Measurements from ENCODE around the gene ANTXRL. TPM values are rescaled to one million over a fixed set of nuclear protein-coding genes. Genes with fewer than 3 reads are reported as not detected.
"Not testable (repeated sequence)": the region's sequence is repeated elsewhere in the genome, so short reads cannot be mapped to it uniquely, and the experiment has no call there.

ANTXRL gene
- total and polyA plus RNA-seq, 5 donors = 0.51 to 0.68 TPM; not detected in 3

GRCh38 chr10:46326066-46326465, 39.3 kb downstream of the ANTXRL start:
- no peak for ATAC-seq
- WGBS = 50% methylated on average over 1 of the region's 1 CpG
- Histone ChIP-seq H3K9me3 (ENCODE audit: control insufficient read depth, low read length) (no peaks in the 10 kb centered on the region), H3K4me3 (ENCODE audit: low read length) (no peak overlapping the region), H3K4me1 (ENCODE audit: control insufficient read depth, insufficient read depth, low read length) (no peaks in the 10 kb centered on the region), H3K27me3 (ENCODE audit: control insufficient read depth, insufficient read depth) (no peaks in the 10 kb centered on the region), H3K27ac (ENCODE audit: low read length) (no peak overlapping the region)
- intact Hi-C loops (cut with DNase I) = loop anchor here in 2 of 4 donors (5.0 to 10.0 kb wide), 2 partner anchors 99 to 101 kb away; no protein-coding TSS in a partner anchor
- DNase-seq = no peak

GRCh38 chr10:46326971-46327370, 40.2 kb downstream of the ANTXRL start:
- ATAC-seq = no peak
- no peak overlapping the region for H3K4me3 ChIP-seq (ENCODE audit: low read length)
- no peaks in the 10 kb centered on the region for H3K4me1 ChIP-seq (ENCODE audit: control insufficient read depth, insufficient read depth, low read length)
- H3K9me3 ChIP-seq (ENCODE audit: control insufficient read depth, low read length) = no peaks in the 10 kb centered on the region
- H3K27ac ChIP-seq (ENCODE audit: low read length) = no peak overlapping the region
- intact Hi-C loops (cut with DNase I) = loop anchor here in 2 of 4 donors (5.0 to 10.0 kb wide), 2 partner anchors 100 to 102 kb away; no protein-coding TSS in a partner anchor
- no peaks in the 10 kb centered on the region for H3K27me3 ChIP-seq (ENCODE audit: control insufficient read depth, insufficient read depth)
- 97% methylated on average over 4 of the region's 4 CpGs for WGBS
- no peak for DNase-seq

- intact Hi-C loops (cut with DNase I) = loop anchor here in 2 of 4 donors (5.0 to 10.0 kb wide), 2 partner anchors 100 to 103 kb away; no protein-coding TSS in a partner anchor
- no peaks in the 10 kb centered on the region for H3K4me1 ChIP-seq (ENCODE audit: control insufficient read depth, insufficient read depth, low read length)
- no peak for DNase-seq
- WGBS = 85% methylated on average over 5 of the region's 5 CpGs
- no peak overlapping the region for H3K4me3 ChIP-seq (ENCODE audit: low read length)
- H3K9me3 ChIP-seq (ENCODE audit: control insufficient read depth, low read length) = no peaks in the 10 kb centered on the region
- no peak overlapping the region for H3K27ac ChIP-seq (ENCODE audit: low read length)
- ATAC-seq = no peak
- no peaks in the 10 kb centered on the region for H3K27me3 ChIP-seq (ENCODE audit: control insufficient read depth, insufficient read depth)
Observed at GRCh38 chr10:46327685-46328084, 40.9 kb downstream of the ANTXRL start.

GRCh38 chr10:46328853-46329689, 42.3 kb downstream of the ANTXRL start:
- WGBS = 79% methylated on average over 9 of the region's 9 CpGs
- H3K9me3 ChIP-seq (ENCODE audit: control insufficient read depth, low read length) = no peaks in the 10 kb centered on the region
- H3K27me3 ChIP-seq (ENCODE audit: control insufficient read depth, insufficient read depth) = no peaks in the 10 kb centered on the region
- no peaks in the 10 kb centered on the region for H3K4me1 ChIP-seq (ENCODE audit: control insufficient read depth, insufficient read depth, low read length)
- H3K27ac ChIP-seq (ENCODE audit: low read length) = no peak overlapping the region
- intact Hi-C loops (cut with DNase I) = loop anchor here in 2 of 4 donors (5.0 to 10.0 kb wide), 2 partner anchors 102 to 104 kb away; no protein-coding TSS in a partner anchor
- no peak overlapping the region for H3K4me3 ChIP-seq (ENCODE audit: low read length)
- DNase-seq (peak in 1 of 3 donors; percentile 40), ATAC-seq (no peak)

- no peak overlapping the region for H3K27ac ChIP-seq (ENCODE audit: low read length)
- ATAC-seq = no peak
- peak in 1 of 3 donors; percentile 27 for DNase-seq
- no peaks in the 10 kb centered on the region for H3K9me3 ChIP-seq (ENCODE audit: control insufficient read depth, low read length)
- H3K27me3 ChIP-seq (ENCODE audit: control insufficient read depth, insufficient read depth) = no peaks in the 10 kb centered on the region
- H3K4me3 ChIP-seq (ENCODE audit: low read length) = no peak overlapping the region
- 73% methylated on average over 8 of the region's 8 CpGs for WGBS
- intact Hi-C loops (cut with DNase I) = loop anchor here in 2 of 4 donors (5.0 to 10.0 kb wide), 2 partner anchors 102 to 105 kb away; no protein-coding TSS in a partner anchor
- no peaks in the 10 kb centered on the region for H3K4me1 ChIP-seq (ENCODE audit: control insufficient read depth, insufficient read depth, low read length)
Observed at GRCh38 chr10:46329690-46330016, 42.9 kb downstream of the ANTXRL start.

- Histone ChIP-seq H3K9me3 (ENCODE audit: control insufficient read depth, low read length) (no peaks in the 10 kb centered on the region), H3K4me3 (ENCODE audit: low read length) (no peak overlapping the region), H3K27me3 (ENCODE audit: control insufficient read depth, insufficient read depth) (no peaks in the 10 kb centered on the region), H3K4me1 (ENCODE audit: control insufficient read depth, insufficient read depth, low read length) (no peaks in the 10 kb centered on the region), H3K27ac (ENCODE audit: low read length) (no peak overlapping the region)
- ATAC-seq (no peak), DNase-seq (peak in 1 of 3 donors; percentile 22)
- intact Hi-C loops (cut with DNase I) = no loop called here
- 76% methylated on average over 3 of the region's 3 CpGs for WGBS
Observed at GRCh38 chr10:46330894-46331293, 44.1 kb downstream of the ANTXRL start.

- H3K27me3 ChIP-seq (ENCODE audit: control insufficient read depth, insufficient read depth); H3K9me3 ChIP-seq (ENCODE audit: control insufficient read depth, low read length); DNase-seq; intact Hi-C loops (cut with DNase I); H3K27ac ChIP-seq (ENCODE audit: low read length); ATAC-seq; H3K4me3 ChIP-seq (ENCODE audit: low read length); H3K4me1 ChIP-seq (ENCODE audit: control insufficient read depth, insufficient read depth, low read length): not testable (repeated sequence)
- WGBS = 62% methylated on average over 3 of the region's 4 CpGs
Observed at GRCh38 chr10:46365484-46365883, 78.7 kb downstream of the ANTXRL start.

GRCh38 chr10:46367209-46367608, 80.4 kb downstream of the ANTXRL start:
- H3K4me3 ChIP-seq (ENCODE audit: low read length); intact Hi-C loops (cut with DNase I); ATAC-seq; H3K9me3 ChIP-seq (ENCODE audit: control insufficient read depth, low read length); H3K27me3 ChIP-seq (ENCODE audit: control insufficient read depth, insufficient read depth); H3K4me1 ChIP-seq (ENCODE audit: control insufficient read depth, insufficient read depth, low read length); H3K27ac ChIP-seq (ENCODE audit: low read length); DNase-seq: not testable (repeated sequence)
- 69% methylated on average over 2 of the region's 5 CpGs for WGBS

- peak in 1 of 3 donors; percentile 23 for DNase-seq
- H3K27ac ChIP-seq (ENCODE audit: low read length); H3K4me1 ChIP-seq (ENCODE audit: control insufficient read depth, insufficient read depth, low read length); H3K9me3 ChIP-seq (ENCODE audit: control insufficient read depth, low read length); intact Hi-C loops (cut with DNase I); ATAC-seq; H3K4me3 ChIP-seq (ENCODE audit: low read length); H3K27me3 ChIP-seq (ENCODE audit: control insufficient read depth, insufficient read depth): not testable (repeated sequence)
- WGBS = 77% methylated on average over 6 of the region's 8 CpGs
Observed at GRCh38 chr10:46367666-46368240, 81.0 kb downstream of the ANTXRL start.

- H3K27me3 ChIP-seq (ENCODE audit: control insufficient read depth, insufficient read depth); ATAC-seq; H3K4me1 ChIP-seq (ENCODE audit: control insufficient read depth, insufficient read depth, low read length); intact Hi-C loops (cut with DNase I); H3K9me3 ChIP-seq (ENCODE audit: control insufficient read depth, low read length); H3K4me3 ChIP-seq (ENCODE audit: low read length); H3K27ac ChIP-seq (ENCODE audit: low read length): not testable (repeated sequence)
- WGBS = 95% methylated on average over 10 of the region's 11 CpGs
- DNase-seq = peak in 2 of 3 donors; percentile 9 to 25
Observed at GRCh38 chr10:46368956-46369355, 82.2 kb downstream of the ANTXRL start.

GRCh38 chr10:46374410-46374809, 87.6 kb downstream of the ANTXRL start:
- H3K27me3 ChIP-seq (ENCODE audit: control insufficient read depth, insufficient read depth); H3K27ac ChIP-seq (ENCODE audit: low read length); ATAC-seq; H3K4me1 ChIP-seq (ENCODE audit: control insufficient read depth, insufficient read depth, low read length); intact Hi-C loops (cut with DNase I); H3K4me3 ChIP-seq (ENCODE audit: low read length); H3K9me3 ChIP-seq (ENCODE audit: control insufficient read depth, low read length); DNase-seq: not testable (repeated sequence)
- 46% methylated on average over 2 of the region's 3 CpGs for WGBS
